NCI-H446 (cell line): Measurements from ENCODE around the gene INTS11.
A peak's percentile ranks its signal among the peaks of the same experiment; 100 is the strongest.
"Not testable (repeated sequence)": the region's sequence is repeated elsewhere in the genome, so short reads cannot be mapped to it uniquely, and the experiment has no call there.

ENCODE experiments used
- DNase-seq, 2 experiments: peaks; one replicate each; lab custom pipeline; 2025; lab: John Stamatoyannopoulos, UW

INTS11 gene

DNA sequence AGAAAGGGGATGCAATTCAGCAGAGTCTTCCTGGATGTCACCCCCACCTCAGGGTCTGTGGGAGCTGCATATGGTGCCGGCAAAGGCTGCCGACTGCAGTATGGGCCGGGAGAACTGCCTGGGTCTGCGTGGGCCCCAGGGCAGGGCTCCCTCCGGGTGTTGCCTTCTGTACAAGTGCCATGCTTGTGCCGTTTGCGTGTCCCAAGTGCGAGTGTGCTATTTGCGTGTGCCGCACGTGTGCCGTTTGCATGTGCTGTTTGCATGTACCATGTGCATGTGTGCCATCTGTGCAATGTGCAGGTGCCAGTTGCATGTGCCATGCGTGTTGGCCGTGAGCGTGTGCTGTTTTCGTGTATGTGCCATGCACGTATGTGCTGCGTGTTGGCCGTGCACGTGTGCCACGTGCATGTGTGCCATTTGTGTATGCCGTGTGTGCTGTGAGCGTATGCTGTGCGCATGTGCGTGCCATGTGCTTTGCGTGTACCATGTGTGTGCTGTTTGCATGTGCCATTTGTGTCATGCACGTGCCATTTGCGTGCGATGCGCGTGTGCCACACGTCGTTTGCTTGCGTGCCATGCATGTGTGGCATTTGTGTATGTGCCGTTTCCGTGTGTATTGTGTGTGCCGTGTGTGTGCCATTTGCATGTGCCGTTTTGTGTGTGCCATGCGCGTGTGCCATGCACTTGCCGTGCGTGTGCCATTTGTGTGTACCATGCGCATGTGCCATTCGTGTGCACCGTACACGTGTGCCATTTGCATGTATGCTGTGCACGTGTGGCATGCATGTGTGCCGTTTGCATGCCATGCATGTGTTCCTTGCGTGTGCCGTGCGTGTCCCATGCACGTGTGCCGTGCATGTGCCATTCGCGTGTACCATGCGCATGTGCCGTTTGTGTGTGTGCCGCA lies 5.1 kb upstream of the INTS11 start:
- no peak for DNase-seq

GRCh38 chr1:1328254-1328653 lies 3.8 kb upstream of the INTS11 start:
- no peak for DNase-seq

GRCh38 chr1:1327291-1327690 lies 2.8 kb upstream of the INTS11 start:
- no peak for DNase-seq

DNA sequence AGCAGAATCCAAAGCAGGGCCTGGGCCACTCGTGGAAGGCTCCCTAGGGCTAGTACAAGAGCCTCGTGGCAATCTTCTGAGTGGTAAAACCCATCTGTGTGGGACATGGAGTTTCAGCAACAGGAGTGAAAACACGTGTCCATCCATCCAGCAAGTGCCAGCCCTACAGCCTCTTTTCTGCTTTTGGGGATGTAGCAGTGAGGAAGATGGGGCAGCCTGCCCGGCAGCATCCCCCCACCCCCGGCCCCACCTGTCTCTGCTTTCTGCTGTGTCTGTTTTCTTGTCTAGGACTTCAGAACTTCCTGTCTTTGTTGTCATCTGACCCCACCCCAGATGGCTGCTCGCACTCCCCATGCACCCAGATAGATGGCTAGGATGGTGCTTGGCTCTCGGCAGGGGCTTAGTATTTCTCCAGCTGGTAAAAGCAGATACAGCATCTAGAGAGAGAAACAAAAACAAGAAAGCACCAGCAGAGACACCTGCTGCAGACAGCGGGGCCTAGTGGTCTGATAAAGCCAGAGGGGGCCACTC lies 1.7 kb upstream of the INTS11 start:
- DNase-seq, result no peak

DNA sequence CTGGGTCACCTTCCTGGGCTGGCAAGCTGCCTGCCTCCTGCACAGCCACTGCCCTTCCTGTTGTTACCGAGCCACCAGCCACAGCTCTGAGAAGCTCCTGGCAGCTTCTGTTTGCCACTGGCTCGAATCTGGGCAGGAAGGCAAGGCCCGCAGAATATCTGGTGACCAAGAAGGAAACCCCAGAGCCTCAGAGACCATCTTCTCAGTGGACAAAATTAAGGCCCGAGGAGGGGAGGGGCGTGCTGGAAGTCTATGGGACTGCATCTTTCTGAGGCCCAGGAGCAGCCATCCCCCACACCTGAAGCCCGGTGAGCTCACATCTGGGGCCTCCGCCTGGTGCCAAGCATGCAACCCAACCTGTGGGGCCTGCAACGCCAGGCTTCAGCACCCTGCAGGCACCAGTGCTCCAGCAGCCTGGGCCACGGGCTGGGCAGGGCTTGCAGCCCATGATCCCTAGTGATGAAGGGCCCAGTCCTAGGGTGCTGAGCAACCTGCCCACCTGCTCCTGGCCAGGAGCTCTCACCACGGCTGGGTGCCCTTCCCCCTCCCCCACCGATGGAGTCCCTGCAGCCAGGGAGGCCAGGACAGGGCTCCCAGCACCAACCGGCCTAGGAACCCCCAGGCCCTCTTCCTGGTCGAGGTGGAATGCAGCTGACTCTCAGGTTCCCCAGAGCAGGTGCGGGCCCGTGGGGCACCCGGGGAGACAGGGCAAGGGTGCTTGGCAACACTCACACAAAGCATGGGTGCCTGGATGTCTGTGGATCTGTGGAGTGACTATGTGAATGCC lies 1.0 kb upstream of the INTS11 start:
- DNase-seq, result no peak

GRCh38 chr1:1324084-1324523 lies 356 bp downstream of the INTS11 start:
- DNase-seq, result no peak

GRCh38 chr1:1322952-1323351 lies 1.5 kb downstream of the INTS11 start:
- no peak for DNase-seq

- DNase-seq, result no peak
Measured at GRCh38 chr1:1322418-1322817, 2.0 kb downstream of the INTS11 start.

- DNase-seq, result no peak
Measured at GRCh38 chr1:1321477-1321876, 3.0 kb downstream of the INTS11 start.

DNA sequence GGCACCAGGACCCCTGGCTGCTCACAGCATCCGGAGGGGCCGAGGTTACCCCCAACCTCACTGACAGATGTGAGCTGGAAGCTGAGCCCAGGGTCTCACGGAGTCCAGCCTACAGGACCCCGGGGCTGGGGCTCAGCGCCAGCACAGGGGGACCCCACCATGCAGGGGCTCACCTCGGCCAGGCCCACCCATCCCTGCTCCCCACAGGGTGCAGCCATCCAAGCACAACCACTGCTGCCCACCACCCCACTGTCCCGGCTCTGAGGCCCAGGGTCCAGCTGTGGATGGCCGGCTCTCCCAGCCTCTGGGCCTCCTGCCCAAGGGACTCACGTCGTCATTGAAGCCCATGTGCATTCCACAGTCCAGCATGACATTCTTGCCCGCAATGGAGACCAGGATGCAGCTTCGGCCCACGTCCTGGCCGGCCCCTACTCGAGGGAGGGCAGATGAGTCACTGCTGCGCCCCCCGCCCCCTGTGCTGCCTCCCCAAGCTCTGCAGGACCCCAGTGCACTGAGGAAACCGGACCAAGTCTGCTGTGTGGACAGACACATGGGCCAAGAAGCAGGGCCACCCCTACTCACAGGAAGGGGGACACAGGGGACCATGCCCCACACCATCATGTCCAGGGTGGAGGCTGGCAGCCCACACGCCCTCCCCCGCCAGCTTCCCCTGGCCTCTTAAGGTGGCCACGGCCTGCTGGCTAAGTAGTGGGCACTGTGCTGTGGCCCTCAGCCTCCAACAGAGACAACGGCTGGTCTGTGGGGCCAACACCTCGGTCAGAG lies 3.6 kb downstream of the INTS11 start:
- no peak for DNase-seq

GRCh38 chr1:1319646-1319941 lies 4.9 kb downstream of the INTS11 start:
- DNase-seq, result no peak

DNA sequence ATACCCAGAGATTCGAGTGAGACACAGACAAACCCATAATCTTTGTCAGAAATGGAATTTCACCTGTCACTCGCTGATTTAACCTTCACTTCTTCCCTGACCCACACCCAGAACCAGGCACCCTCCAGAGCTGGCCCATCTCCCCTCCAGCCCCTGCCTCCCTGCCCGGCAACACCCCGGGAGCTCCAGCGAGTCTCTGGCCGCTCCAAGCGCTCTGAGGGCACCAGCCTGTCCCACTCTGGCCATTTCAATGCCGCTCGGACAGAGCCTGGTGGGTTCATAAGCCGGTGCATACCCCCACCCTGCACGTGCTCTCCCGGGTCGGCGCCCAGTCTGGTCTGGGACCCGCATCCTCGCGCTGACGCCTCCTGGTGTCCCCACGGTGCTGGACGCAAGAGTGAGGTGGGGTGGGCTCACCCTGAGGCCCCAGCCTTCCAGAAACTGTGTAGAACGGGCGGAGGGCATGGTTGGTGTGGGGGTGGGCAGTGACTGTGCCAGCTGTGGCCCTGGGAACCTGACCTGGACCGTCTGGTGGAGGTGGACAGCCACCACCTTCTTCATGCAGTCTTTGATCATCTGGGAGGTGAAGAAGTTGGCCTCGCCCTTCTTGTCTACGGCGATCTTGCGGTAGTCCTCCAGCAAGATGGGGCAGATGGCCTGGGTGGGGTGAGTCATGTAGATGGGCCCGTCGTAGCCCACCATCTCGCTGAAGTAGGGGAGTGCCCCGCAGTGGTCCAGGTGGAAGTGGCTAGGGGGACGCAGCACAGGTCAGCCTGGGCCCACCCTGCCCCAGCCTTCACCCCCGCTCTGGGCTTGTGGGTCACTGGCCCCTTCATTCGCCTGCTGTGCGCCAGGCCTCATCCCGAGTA lies 5.4 kb downstream of the INTS11 start:
- DNase-seq, result no peak

GRCh38 chr1:1318131-1318652 lies 6.3 kb downstream of the INTS11 start:
- DNase-seq, result peak; percentile 87

GRCh38 chr1:1317420-1317819 lies 7.0 kb downstream of the INTS11 start:
- no peak for DNase-seq

DNA sequence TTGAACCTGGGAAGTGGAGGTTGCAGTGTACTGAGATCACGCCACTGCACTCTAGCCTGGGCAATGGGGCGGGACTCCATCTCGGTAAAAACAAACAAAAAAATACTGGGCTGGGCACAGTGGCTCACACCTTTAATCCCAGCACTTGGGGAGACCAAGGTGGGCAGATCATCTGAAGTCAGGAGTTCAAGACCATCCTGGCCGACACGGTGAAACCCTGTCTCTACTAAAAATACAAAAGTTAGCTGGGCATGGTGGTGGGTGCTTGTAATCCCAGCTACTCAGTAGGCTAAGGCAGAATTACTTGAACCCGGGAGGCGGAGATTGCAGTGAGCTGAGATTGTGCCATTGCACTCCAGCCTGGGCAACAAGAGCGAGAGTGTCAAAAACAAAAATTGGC lies 8.3 kb downstream of the INTS11 start:
- not testable (repeated sequence) for DNase-seq

GRCh38 chr1:1315435-1315954 lies 9.0 kb downstream of the INTS11 start:
- DNase-seq, result no peak

GRCh38 chr1:1314678-1315335 lies 9.7 kb downstream of the INTS11 start:
- DNase-seq, result no peak

GRCh38 chr1:1314237-1314586 lies 10.2 kb downstream of the INTS11 start:
- DNase-seq, result no peak

DNA sequence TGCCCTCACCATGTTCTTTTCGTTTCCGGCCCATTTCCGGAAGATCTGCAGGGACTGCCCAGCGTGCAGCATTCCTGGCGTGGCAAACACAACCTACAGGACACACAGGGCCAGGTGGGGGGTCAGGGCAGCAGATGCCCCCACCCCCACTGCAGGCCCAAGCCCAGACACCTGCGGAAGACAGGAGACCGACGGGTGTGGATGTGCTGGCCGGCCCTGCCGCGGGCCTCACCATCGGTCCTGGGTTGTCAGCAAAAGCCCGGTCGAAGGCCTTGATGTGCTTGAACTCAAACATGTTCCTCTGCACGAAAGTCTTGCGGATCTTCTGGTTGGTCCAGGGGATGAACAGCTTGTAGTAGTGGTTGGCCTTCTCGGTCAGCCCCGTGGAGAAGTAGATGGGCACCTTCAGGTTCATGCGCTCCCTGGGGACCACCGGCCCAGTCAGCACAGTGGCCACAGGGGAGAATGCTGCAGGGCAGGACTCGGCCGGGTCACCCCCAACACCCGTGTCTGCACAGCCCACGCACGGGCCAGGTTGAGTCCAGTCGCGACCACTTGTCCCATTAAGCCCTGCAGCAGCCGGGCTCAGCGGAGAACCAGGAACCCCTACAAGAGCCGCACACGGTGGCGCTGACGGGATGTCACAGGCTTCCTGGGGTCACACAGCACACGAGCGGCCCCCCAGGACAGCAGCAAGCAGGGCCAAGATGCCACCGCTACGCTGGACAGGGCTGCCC lies 10.8 kb downstream of the INTS11 start:
- no peak for DNase-seq
